ENCODE data around the gene ATXN10.

Gene ATXN10

DNA sequence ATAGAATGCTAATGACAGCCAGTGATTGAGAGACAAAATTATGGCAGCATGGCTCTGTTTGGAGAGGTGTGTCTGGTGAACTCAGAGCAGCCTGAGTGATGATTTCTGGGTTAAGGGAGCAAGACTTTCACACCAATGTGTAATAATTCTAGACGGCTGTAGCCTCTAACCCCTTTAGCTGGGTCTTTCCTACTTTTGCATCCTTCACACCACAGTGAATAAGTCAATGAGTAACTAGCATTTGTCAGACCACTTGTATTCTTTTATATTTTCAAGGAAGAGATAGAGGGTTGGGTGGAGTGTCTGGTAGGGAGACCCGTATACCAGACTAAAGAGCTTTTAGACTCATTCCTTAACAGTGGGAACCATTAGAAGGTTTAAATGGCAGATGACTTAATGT is 50.4 kb downstream of the ATXN10 start:
- no peak for DNase-seq (ENCODE audit: low spot score)
- ATAC-seq (ENCODE audit: low read depth): no peak
- Histone ChIP-seq H3K4me3 (ENCODE audit: severe bottlenecking) (no peak overlapping the region), H3K36me3 (ENCODE audit: low read depth) (peaks cover 42% of the 10 kb centered on the region), H3K27ac (ENCODE audit: poor library complexity, severe bottlenecking) (no peak overlapping the region), H3K9me3 (ENCODE audit: severe bottlenecking) (no peaks in the 10 kb centered on the region), H3K27me3 (ENCODE audit: insufficient read depth, poor library complexity, severe bottlenecking) (no peaks in the 10 kb centered on the region), H3K4me1 (ENCODE audit: insufficient read depth, poor library complexity, severe bottlenecking) (peaks cover 14% of the 10 kb centered on the region)
- TF ChIP-seq, protein P1, sequence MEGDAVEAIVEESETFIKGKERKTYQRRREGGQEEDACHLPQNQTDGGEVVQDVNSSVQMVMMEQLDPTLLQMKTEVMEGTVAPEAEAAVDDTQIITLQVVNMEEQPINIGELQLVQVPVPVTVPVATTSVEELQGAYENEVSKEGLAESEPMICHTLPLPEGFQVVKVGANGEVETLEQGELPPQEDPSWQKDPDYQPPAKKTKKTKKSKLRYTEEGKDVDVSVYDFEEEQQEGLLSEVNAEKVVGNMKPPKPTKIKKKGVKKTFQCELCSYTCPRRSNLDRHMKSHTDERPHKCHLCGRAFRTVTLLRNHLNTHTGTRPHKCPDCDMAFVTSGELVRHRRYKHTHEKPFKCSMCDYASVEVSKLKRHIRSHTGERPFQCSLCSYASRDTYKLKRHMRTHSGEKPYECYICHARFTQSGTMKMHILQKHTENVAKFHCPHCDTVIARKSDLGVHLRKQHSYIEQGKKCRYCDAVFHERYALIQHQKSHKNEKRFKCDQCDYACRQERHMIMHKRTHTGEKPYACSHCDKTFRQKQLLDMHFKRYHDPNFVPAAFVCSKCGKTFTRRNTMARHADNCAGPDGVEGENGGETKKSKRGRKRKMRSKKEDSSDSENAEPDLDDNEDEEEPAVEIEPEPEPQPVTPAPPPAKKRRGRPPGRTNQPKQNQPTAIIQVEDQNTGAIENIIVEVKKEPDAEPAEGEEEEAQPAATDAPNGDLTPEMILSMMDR (IDR thresholded peaks at IDR 0.05; ENCODE audit: poor library complexity, severe bottlenecking): no peak

DNA sequence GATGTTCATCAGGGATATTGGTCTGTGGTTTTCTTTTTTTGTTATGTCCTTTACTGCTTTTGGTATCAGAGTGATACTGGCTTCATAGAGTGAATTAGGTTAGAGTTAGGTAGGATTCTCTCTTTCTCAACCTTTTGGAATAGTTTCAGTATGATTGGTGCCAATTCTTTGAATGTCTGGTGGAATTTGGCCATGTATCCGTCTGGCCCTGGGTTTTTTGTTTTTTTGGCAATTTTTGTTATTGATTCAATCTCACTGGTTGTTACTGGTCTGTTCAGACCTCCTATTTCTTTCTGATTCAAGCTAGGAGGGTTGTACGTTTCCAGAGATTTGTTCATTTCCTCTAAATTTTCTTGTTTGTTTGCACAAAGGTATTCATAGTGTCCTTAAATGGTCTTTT is 54.4 kb downstream of the ATXN10 start:
- H3K27me3 ChIP-seq (ENCODE audit: insufficient read depth, poor library complexity, severe bottlenecking): no peaks in the 10 kb centered on the region
- ATAC-seq (ENCODE audit: low read depth): no peak
- H3K36me3 ChIP-seq (ENCODE audit: low read depth): peaks cover 42% of the 10 kb centered on the region
- H3K27ac ChIP-seq (ENCODE audit: poor library complexity, severe bottlenecking): no peak overlapping the region
- DNase-seq (ENCODE audit: low spot score): no peak
- no peaks in the 10 kb centered on the region for H3K4me1 ChIP-seq (ENCODE audit: insufficient read depth, poor library complexity, severe bottlenecking)
- H3K9me3 ChIP-seq (ENCODE audit: severe bottlenecking): no peaks in the 10 kb centered on the region
- no peak overlapping the region for H3K4me3 ChIP-seq (ENCODE audit: severe bottlenecking)
- TF ChIP-seq, protein P1 (IDR thresholded peaks at IDR 0.05; ENCODE audit: poor library complexity, severe bottlenecking): no peak

DNA sequence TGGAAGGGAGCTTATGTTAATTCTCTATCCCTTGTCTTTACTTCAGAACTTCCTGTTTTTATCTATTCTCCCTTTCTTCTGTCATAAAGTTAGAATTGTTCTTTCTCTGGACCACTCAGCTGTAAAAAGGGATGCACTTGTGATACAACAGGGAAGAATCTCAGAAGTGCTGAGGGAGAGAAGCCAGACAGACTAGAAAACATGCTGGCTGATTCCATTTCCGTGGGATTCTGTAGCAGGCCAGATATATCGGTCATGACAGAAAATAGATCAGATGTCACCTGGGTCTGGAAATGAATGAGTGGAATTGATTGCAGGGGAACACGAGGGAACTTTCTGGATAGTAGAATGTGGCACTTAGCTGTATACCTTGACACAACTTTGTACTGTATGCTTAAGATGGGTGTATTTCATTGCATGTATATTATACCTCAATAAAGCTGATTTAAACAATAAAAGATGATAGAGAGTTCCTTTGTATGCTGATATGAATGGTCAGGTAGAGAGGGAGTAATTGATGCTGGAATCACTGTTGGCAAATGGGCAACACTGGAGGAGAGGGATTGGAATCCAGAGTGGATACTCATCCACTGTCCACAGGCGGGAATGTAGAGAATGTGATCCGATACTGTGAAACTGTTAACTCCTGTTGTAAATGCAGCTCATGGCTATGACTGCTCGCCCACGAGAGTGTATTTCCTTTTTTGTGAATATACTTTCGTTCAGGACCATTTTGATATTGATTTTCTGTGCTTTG is 59.6 kb downstream of the ATXN10 start:
- TF ChIP-seq, protein P1 (IDR thresholded peaks at IDR 0.05; ENCODE audit: poor library complexity, severe bottlenecking): no peak
- ATAC-seq (ENCODE audit: low read depth) (peak; percentile 56; the same call in 2 of the 3 replicates), DNase-seq (ENCODE audit: low spot score) (no peak)
- H3K27ac ChIP-seq (ENCODE audit: poor library complexity, severe bottlenecking): no peak overlapping the region
- no peak overlapping the region for H3K4me3 ChIP-seq (ENCODE audit: severe bottlenecking)
- H3K4me1 ChIP-seq (ENCODE audit: insufficient read depth, poor library complexity, severe bottlenecking): no peaks in the 10 kb centered on the region
- peaks cover 58% of the 10 kb centered on the region for H3K36me3 ChIP-seq (ENCODE audit: low read depth)
- H3K9me3 ChIP-seq (ENCODE audit: severe bottlenecking): no peaks in the 10 kb centered on the region
- no peaks in the 10 kb centered on the region for H3K27me3 ChIP-seq (ENCODE audit: insufficient read depth, poor library complexity, severe bottlenecking)

DNA sequence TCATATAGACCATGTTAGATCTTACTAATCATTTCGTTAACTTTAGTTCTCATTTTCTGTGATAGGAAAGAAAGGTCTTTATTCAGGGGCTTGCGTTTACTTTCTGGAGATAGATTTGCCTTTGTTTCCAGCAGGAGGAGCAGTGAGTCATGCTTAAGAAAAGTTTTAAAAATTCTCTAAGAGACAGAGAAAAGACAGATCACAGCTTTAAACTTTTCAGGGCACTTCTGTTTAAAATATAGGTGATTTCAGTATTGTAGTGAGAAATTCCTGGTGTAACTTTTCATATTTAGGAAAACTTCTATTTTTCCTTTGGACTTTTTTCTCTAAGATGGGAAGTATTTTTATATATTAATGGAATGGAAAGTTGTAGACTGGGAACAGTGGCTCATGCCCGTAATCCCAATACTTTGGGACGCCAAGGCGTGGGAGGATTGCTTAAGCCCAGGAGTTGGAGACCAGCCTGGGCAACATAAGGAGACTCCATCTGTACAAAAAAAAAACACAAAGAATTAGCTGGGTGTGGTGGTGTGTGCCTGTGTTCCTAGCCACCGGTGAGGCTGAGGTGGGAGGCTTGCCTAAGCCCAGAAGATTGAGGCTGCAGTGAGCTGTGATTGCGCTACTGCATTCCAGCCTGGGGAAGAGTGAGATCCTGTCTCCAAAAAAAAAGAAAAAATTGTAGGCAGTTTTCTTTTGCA is 60.3 kb downstream of the ATXN10 start:
- H3K36me3 ChIP-seq (ENCODE audit: low read depth): peaks cover 66% of the 10 kb centered on the region
- no peak overlapping the region for H3K4me3 ChIP-seq (ENCODE audit: severe bottlenecking)
- DNase-seq (ENCODE audit: low spot score) (no peak), ATAC-seq (ENCODE audit: low read depth) (0 out of 3 replicates have a peak, but pooled peaks have one; percentile 12)
- TF ChIP-seq, protein P1 (IDR thresholded peaks at IDR 0.05; ENCODE audit: poor library complexity, severe bottlenecking): peak; percentile 53
- no peaks in the 10 kb centered on the region for H3K4me1 ChIP-seq (ENCODE audit: insufficient read depth, poor library complexity, severe bottlenecking)
- H3K9me3 ChIP-seq (ENCODE audit: severe bottlenecking): no peaks in the 10 kb centered on the region
- H3K27ac ChIP-seq (ENCODE audit: poor library complexity, severe bottlenecking): no peak overlapping the region
- H3K27me3 ChIP-seq (ENCODE audit: insufficient read depth, poor library complexity, severe bottlenecking): no peaks in the 10 kb centered on the region

DNA sequence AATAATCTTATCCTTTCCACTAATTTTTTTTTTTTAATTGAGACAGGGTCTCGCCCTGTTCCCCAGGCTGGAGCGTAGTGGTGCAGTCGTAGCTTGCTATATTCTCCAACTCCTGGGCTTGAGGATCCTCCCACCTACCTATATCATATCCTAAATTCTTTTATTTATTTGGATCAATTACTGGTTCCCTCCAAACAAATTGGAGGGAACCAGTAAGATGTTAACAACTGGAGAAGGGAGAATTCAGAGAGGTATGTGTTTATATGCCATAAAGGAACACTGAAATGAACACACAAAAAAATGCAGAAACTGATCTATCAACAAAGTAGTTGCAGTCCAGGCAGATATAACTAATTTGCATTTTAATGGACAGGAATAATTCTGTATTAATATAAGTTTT is 63.6 kb downstream of the ATXN10 start:
- TF ChIP-seq, protein P1 (IDR thresholded peaks at IDR 0.05; ENCODE audit: poor library complexity, severe bottlenecking): no peak
- no peak for ATAC-seq (ENCODE audit: low read depth)
- Histone ChIP-seq H3K9me3 (ENCODE audit: severe bottlenecking) (no peaks in the 10 kb centered on the region), H3K4me3 (ENCODE audit: severe bottlenecking) (no peak overlapping the region), H3K36me3 (ENCODE audit: low read depth) (peaks cover 71% of the 10 kb centered on the region), H3K4me1 (ENCODE audit: insufficient read depth, poor library complexity, severe bottlenecking) (no peaks in the 10 kb centered on the region), H3K27me3 (ENCODE audit: insufficient read depth, poor library complexity, severe bottlenecking) (no peaks in the 10 kb centered on the region), H3K27ac (ENCODE audit: poor library complexity, severe bottlenecking) (no peak overlapping the region)
- DNase-seq (ENCODE audit: low spot score): no peak

All from RWPE2 (cell line).